ENCODE data around the gene SP140L. TPM values are rescaled to one million over a fixed set of nuclear protein-coding genes. Genes with fewer than 3 reads are reported as not detected.
A peak's percentile ranks its signal among the peaks of the same experiment; 100 is the strongest.

SP140L gene
- total and polyA plus RNA-seq, 2 experiments from 2014 or later, result 0.30 TPM; not detected in 1

- no peaks in the 10 kb centered on the region for H3K4me1 ChIP-seq (ENCODE audit: low read depth)
- no peak overlapping the region for H3K4me3 ChIP-seq
- H3K27me3 ChIP-seq, result no peaks in the 10 kb centered on the region
- H3K36me3 ChIP-seq, result no peaks in the 10 kb centered on the region
- H3K27ac ChIP-seq, result no peak overlapping the region
- H3K9me3 ChIP-seq (ENCODE audit: low read depth), result no peaks in the 10 kb centered on the region
- DNase-seq (ENCODE audit: low read depth in 1 of 2, low spot score in 1 of 2), result peak in 1 of 2 donors; percentile 9
- TF ChIP-seq CTCF (IDR thresholded peaks at IDR 0.05; ENCODE audit: low read depth, low read length), result no peak
Measured at GRCh38 chr2:230327418-230328154, 593 bp downstream of the SP140L start.

DNA sequence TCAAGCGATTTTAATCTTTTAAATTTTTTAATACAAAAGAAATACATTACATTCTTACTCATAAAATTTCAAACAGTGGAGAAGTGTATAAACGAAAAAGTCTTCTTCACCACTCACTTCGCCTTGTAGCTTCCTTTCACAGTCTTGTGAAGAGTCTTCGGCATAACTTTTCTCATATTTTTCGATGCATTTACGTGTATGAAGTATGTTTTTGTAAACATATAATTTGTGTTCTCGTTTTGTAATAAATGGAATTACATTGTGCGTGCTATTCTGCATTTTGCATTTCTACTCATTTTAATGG lies 1.1 kb downstream of the SP140L start:
- Histone ChIP-seq H3K9me3 (ENCODE audit: low read depth) (no peaks in the 10 kb centered on the region), H3K4me3 (no peak overlapping the region), H3K36me3 (no peaks in the 10 kb centered on the region), H3K27me3 (no peaks in the 10 kb centered on the region), H3K4me1 (ENCODE audit: low read depth) (no peaks in the 10 kb centered on the region), H3K27ac (no peak overlapping the region)
- no peak for TF ChIP-seq CTCF (IDR thresholded peaks at IDR 0.05; ENCODE audit: low read depth, low read length)
- no peak for DNase-seq (ENCODE audit: low read depth in 1 of 2, low spot score in 1 of 2)

- H3K4me3 ChIP-seq, result no peak overlapping the region
- H3K9me3 ChIP-seq (ENCODE audit: low read depth), result no peaks in the 10 kb centered on the region
- no peak for DNase-seq (ENCODE audit: low read depth in 1 of 2, low spot score in 1 of 2)
- no peaks in the 10 kb centered on the region for H3K36me3 ChIP-seq
- no peaks in the 10 kb centered on the region for H3K27me3 ChIP-seq
- H3K27ac ChIP-seq, result no peak overlapping the region
- no peak for TF ChIP-seq CTCF (IDR thresholded peaks at IDR 0.05; ENCODE audit: low read depth, low read length)
- no peaks in the 10 kb centered on the region for H3K4me1 ChIP-seq (ENCODE audit: low read depth)
Measured at GRCh38 chr2:230329946-230330605, 3.1 kb downstream of the SP140L start.

DNA sequence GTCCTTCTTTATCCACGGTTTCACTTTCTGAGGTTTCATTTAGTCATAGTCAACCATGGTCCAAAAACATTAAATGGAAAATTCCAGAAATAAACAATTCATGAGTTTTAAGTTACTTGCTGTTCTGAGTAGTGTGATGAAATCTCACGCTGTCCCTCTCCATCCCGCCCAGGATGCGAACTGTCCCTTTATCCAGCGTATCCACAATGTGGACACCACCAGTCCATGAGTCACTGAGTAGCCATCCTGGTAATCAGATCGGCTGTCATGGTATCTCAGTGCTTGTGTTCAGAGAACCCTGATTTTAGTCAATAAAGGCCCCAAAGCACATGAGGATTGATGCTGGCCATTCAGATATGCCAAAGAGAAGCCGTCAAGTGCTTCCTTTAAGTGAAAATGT lies 3.7 kb downstream of the SP140L start:
- Histone ChIP-seq H3K27me3 (no peaks in the 10 kb centered on the region), H3K27ac (no peak overlapping the region), H3K4me3 (no peak overlapping the region), H3K36me3 (no peaks in the 10 kb centered on the region), H3K4me1 (ENCODE audit: low read depth) (no peaks in the 10 kb centered on the region), H3K9me3 (ENCODE audit: low read depth) (no peaks in the 10 kb centered on the region)
- no peak for TF ChIP-seq CTCF (IDR thresholded peaks at IDR 0.05; ENCODE audit: low read depth, low read length)
- DNase-seq (ENCODE audit: low read depth in 1 of 2, low spot score in 1 of 2), result peak in 1 of 2 donors; percentile 57

- H3K4me1 ChIP-seq (ENCODE audit: low read depth), result no peaks in the 10 kb centered on the region
- no peak for TF ChIP-seq CTCF (IDR thresholded peaks at IDR 0.05; ENCODE audit: low read depth, low read length)
- H3K27ac ChIP-seq, result no peak overlapping the region
- H3K27me3 ChIP-seq, result no peaks in the 10 kb centered on the region
- H3K36me3 ChIP-seq, result no peaks in the 10 kb centered on the region
- no peak for DNase-seq (ENCODE audit: low read depth in 1 of 2, low spot score in 1 of 2)
- no peak overlapping the region for H3K4me3 ChIP-seq
- H3K9me3 ChIP-seq (ENCODE audit: low read depth), result no peaks in the 10 kb centered on the region
Measured at GRCh38 chr2:230335461-230335863, 8.5 kb downstream of the SP140L start.
